GM20000 (cell line): ENCODE results near the gene RARA.
"Not testable (repeated sequence)": the region's sequence is repeated elsewhere in the genome, so short reads cannot be mapped to it uniquely, and the experiment has no call there.

ENCODE experiments used
- DNase-seq: peaks from one replicate; pipeline ENCODE4 v3.0.0; 2012; ENCODE audit warnings: low spot score
- TF ChIP-seq, protein P1 (sequence below): IDR thresholded peaks from 2 replicates; pipeline ENCODE4 v1.5.1; 2012; ENCODE audit warnings: mild to moderate bottlenecking, control low read depth; ENCODE audit errors: extremely low read depth, missing control alignments

Gene RARA

DNA sequence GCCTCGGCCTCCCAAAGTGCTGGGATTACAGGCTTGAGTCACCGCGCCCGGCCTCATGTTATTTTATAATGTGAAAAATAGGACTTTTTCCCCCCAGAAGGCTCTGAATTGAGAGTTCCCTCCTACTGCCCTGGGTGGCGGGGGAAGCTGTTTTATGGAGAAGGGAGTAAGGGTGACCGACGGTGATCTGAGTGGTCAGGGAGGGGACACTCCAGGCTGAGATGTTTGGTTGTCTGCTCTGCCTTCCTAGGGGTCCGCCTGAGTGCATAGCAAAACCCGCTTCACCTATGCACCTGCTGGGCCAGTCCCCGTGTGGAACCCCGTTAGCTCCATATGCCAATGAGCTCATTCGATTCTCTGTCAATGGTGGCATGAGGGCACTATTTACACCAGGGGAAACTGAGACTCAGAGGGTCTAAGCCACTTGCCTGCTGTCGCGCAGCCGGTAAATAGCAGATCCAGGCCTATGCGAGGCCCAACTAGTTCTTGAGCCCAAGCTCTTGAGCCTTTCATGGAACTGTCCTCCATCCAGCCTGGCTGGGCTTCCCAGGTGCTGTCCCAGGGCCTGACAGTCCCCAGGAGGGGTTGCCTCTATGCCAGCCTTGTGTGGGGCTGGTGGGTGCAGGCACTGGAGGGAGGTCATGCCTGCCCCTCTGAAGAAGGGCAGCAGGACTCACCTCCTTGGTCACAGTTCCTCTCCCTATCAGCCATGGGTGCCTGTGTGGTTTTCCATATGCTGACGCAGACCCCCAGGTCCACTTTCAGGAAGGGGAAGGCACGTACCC is 57.3 kb downstream of the RARA start:
- TF ChIP-seq, protein P1, sequence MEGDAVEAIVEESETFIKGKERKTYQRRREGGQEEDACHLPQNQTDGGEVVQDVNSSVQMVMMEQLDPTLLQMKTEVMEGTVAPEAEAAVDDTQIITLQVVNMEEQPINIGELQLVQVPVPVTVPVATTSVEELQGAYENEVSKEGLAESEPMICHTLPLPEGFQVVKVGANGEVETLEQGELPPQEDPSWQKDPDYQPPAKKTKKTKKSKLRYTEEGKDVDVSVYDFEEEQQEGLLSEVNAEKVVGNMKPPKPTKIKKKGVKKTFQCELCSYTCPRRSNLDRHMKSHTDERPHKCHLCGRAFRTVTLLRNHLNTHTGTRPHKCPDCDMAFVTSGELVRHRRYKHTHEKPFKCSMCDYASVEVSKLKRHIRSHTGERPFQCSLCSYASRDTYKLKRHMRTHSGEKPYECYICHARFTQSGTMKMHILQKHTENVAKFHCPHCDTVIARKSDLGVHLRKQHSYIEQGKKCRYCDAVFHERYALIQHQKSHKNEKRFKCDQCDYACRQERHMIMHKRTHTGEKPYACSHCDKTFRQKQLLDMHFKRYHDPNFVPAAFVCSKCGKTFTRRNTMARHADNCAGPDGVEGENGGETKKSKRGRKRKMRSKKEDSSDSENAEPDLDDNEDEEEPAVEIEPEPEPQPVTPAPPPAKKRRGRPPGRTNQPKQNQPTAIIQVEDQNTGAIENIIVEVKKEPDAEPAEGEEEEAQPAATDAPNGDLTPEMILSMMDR = no peak
- DNase-seq = no peak

DNA sequence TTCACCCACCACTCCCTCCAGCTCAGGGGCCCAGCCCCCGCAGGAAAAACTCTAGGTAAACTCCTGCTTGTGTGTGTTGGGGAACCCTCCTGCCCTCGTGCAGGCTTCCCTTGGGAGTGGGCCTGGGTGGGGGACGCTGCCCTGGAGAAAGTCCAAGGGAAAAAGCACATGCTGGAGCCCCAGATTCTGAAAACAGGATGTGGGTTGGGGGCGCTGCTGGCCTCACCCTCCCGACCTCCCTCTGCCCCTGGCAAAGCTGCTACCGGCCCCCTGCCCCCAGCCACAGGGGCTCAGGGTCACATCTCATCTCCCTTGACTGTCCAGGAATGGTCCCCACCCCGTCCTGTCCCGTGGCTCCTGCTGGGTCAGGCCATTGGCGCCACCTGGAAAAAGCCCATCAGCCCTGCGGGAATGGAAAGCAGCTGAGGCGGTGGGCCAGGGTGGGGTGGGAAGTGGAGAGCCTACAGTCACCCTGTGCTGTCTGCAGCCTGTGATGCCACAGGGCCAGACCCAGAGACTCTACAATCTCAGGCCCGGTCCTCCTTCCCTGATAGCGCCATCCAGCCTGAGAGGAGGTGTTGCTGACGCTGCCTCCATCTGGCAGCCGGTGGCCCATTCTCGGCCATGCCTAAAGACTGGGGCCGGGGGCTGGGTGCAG is 58.0 kb downstream of the RARA start:
- no peak for DNase-seq
- TF ChIP-seq, protein P1 = no peak

DNA sequence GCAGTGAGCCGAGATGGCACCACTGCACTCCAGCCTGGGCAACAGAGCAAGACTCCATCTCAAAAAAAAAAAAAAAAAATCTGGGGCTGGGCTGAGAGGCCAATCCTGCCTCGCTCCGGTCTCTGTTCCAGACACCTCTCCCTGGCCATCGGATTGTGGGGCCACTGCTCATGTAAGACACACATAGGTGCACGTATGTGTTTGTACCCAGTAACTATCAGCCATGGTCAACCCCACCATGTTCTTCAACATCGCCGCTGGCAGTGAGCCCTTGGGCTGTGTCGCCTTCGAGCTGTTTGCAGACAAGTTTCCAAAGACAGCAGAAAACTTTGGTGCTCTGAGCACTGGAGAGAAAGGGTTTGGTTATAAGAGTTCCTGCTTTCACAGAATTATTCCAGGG is 58.7 kb downstream of the RARA start:
- not testable (repeated sequence) for DNase-seq

DNA sequence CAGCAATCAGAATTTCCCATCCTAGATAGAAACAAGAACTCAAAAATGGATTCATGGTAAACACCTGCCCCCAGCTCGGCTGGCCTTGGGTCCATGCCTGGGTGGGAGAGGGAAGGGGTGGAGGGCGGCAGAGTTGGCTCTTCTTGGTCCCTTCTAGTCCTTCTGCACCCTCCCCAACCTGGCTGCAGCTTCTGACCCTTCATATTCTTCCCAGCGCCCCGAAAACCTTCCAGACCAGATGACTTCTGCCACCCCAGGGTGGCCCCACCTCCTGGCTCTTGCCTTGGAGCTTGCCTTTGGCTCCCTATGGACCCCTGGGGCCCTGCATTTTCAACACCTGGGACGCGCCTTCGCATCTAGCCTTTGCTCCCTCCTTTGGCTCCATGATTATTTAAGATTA is 60.9 kb downstream of the RARA start:
- peak; percentile 10 for DNase-seq
- TF ChIP-seq, protein P1 = no peak

DNA sequence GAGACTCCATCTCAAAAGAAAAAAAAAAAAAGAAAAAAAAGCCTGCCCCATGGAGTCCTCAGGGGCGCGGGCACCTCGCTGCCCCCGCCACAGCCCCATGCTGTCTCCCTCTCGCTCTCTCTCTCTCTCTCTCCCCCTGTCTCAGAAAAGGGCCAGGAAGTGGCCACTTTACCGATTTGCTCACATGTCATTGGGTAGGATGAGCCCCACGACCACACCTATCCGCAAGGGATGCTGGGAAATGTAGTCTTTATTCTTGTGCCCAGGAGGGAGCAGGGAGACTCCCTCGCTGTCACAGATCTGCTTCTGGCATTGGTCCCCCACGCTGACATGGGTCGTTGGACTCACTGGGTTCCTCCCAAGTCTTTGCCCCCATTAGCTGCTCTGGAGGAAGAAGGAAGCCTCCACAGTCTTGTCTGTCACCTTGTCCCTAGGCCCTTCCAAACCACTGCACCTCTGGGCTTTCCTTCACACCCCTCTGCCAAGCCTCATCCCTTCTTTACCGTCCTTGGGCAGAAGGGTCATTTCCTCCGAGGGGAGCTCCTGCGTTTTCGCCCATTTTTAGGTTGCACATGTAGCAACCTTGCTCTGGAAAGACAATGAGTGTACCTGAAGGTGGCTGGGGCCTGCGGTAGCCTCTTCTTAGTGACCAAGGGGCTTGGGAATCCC is 62.4 kb downstream of the RARA start:
- DNase-seq = peak; percentile 36
- TF ChIP-seq, protein P1 = no peak

DNA sequence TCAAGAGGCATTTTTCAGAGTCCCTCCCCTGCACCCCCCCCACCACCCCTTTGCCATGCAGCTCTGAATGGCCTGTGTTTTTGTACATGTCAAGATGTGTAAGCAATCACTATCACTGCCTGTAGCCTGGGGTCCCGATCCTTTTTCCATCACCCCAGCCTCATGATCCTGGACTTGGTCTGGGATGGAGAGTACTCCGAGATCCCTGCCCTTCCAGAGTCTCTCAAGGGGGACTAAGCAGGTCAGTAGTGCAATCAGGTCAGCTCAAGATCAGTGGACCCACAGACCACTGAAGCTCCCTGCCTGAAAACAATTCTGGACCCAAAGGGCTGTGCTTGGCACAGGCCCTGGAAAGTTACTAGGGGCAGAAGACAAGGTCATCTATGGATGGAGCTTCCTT is 63.1 kb downstream of the RARA start:
- peak; percentile 18 for DNase-seq
- TF ChIP-seq, protein P1 = no peak

DNA sequence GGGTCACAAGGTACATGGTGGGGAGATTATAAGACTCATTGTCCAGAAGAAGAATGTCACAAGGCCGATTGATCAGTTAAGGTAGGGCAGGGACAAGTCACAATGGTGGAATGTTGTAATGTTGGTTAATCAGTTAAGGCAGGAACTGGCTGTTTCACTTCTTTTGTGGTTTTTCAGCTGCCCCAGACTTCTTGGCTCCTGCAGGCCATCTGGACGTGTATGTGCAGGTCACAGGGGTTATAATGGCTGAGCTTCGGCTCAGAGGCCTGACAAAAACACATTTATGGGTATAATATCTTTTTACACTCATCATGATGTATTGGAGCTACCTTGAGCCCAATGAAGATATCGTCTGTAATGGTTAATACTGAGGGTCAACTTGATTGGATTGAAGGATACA is 63.7 kb downstream of the RARA start:
- DNase-seq = not testable (repeated sequence)

DNA sequence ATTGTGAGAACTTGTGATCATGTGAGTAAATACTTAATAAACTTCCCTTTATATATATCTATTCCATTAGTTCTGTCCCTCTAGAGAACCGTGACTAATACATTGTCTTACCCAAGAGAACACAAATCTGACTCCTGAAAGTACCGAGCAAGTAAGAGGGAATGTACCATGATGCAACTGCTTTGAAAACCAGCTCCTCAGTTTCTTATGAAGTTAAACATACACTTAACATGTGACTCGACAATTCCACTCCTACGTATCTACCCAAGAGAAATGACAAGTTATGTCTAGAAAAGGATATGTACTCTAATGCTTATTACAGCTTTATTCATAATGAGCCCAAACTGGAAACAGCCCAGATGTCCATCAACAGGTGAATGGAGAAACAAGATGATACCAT is 64.3 kb downstream of the RARA start:
- TF ChIP-seq, protein P1 = no peak

More for the DNA sequence above, 64.3 kb downstream of the RARA start:
- DNase-seq = peak; percentile 26
